Measurements from ENCODE around the gene TRIP12.

TRIP12 gene

DNA sequence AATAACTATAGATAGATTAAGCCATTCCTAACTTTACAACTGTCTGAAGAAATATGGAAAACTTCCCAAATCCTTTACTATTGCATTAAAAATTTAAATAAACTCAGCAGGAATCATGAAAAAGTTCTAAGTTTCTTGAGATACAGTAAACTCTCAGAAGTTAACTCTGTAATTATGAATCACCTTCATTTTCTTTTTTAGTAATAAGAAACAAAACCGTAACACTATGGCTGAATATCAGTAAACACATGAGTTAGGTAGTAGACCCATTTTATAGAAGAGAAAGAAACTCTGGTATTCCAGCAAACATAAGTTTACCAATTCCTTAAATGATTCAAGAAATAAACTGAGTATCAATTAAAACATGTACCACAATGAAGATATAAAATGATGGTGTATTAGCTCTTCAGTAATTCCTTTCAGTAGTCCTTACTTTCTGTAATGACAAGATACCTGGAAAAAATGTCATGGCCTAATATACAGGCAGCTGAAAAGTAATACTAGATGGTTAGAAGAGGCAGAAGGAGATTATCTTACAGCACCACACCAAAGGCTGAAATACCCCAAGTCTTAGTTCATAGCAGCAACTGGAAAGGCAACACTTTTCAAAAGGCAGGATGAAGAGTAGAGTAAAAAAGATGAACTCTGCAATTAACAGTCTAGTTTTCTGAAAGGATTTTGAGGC lies 11.5 kb downstream of the TRIP12 start:
- TF ChIP-seq ARNTL (CRISPR knock-in tag; IDR thresholded peaks at IDR 0.05; ENCODE audit: borderline replicate concordance, low read depth), result no peak
- TF ChIP-seq BACH2 (CRISPR knock-in tag; IDR thresholded peaks at IDR 0.05; ENCODE audit: borderline replicate concordance), result no peak
- TF ChIP-seq, protein P1, sequence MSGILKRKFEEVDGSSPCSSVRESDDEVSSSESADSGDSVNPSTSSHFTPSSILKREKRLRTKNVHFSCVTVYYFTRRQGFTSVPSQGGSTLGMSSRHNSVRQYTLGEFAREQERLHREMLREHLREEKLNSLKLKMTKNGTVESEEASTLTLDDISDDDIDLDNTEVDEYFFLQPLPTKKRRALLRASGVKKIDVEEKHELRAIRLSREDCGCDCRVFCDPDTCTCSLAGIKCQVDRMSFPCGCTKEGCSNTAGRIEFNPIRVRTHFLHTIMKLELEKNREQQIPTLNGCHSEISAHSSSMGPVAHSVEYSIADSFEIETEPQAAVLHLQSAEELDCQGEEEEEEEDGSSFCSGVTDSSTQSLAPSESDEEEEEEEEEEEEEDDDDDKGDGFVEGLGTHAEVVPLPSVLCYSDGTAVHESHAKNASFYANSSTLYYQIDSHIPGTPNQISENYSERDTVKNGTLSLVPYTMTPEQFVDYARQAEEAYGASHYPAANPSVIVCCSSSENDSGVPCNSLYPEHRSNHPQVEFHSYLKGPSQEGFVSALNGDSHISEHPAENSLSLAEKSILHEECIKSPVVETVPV (CRISPR knock-in tag; IDR thresholded peaks at IDR 0.05), result no peak
- no peak for TF ChIP-seq ZNF8 (CRISPR knock-in tag; IDR thresholded peaks at IDR 0.05)
- no peak for TF ChIP-seq OSR1 (CRISPR knock-in tag; IDR thresholded peaks at IDR 0.05)
- TF ChIP-seq ZFP30 (CRISPR knock-in tag; IDR thresholded peaks at IDR 0.05), result no peak
- no peak for TF ChIP-seq ZFP3 (CRISPR knock-in tag; IDR thresholded peaks at IDR 0.05)
- no peak for TF ChIP-seq GLIS3 (CRISPR knock-in tag; IDR thresholded peaks at IDR 0.05)
- no peak for TF ChIP-seq ESRRG (CRISPR knock-in tag; IDR thresholded peaks at IDR 0.05)
- TF ChIP-seq ZC3H10 (CRISPR knock-in tag; IDR thresholded peaks at IDR 0.05), result no peak
- TF ChIP-seq ISL1 (CRISPR knock-in tag; IDR thresholded peaks at IDR 0.05), result no peak
- no peak for TF ChIP-seq SNAI2 (CRISPR knock-in tag; IDR thresholded peaks at IDR 0.05)
- peak; percentile 46 for ATAC-seq

DNA sequence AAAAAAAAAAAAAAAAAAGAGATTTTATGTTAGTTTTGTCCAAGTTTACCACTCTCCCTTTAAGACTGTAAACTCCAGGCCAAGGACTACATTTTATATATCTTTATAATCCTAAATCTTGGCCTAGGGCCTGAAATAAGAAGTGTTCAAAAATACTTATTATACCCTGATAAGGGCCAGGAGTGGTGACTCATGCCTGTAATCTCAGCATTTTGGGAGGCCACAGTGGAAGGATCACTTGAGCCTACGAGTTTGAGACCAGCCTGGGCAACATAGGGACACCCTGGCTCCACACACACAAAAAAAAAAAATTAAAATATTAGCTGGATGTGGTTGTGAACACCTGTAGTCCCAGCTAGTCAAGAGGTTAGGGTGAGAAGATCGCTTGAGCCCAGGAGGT lies 12.7 kb downstream of the TRIP12 start:
- no peak for ATAC-seq
- TF ChIP-seq ISL1 (CRISPR knock-in tag; IDR thresholded peaks at IDR 0.05) (no peak), PPARA (CRISPR knock-in tag; IDR thresholded peaks at IDR 0.05; ENCODE audit: borderline replicate concordance) (no peak), SNAI2 (CRISPR knock-in tag; IDR thresholded peaks at IDR 0.05) (no peak), TOX (CRISPR knock-in tag; IDR thresholded peaks at IDR 0.05; ENCODE audit: borderline replicate concordance) (no peak), ZNF565 (CRISPR knock-in tag; conservative IDR thresholded peaks at IDR 0.05; ENCODE audit: low read depth) (no peak), OSR1 (CRISPR knock-in tag; IDR thresholded peaks at IDR 0.05) (no peak), ZFP3 (CRISPR knock-in tag; IDR thresholded peaks at IDR 0.05) (no peak), RARB (CRISPR knock-in tag; IDR thresholded peaks at IDR 0.05) (no peak), ESRRG (CRISPR knock-in tag; IDR thresholded peaks at IDR 0.05) (no peak), ARNTL (CRISPR knock-in tag; IDR thresholded peaks at IDR 0.05; ENCODE audit: borderline replicate concordance, low read depth) (no peak)
- TF ChIP-seq, protein P2, sequence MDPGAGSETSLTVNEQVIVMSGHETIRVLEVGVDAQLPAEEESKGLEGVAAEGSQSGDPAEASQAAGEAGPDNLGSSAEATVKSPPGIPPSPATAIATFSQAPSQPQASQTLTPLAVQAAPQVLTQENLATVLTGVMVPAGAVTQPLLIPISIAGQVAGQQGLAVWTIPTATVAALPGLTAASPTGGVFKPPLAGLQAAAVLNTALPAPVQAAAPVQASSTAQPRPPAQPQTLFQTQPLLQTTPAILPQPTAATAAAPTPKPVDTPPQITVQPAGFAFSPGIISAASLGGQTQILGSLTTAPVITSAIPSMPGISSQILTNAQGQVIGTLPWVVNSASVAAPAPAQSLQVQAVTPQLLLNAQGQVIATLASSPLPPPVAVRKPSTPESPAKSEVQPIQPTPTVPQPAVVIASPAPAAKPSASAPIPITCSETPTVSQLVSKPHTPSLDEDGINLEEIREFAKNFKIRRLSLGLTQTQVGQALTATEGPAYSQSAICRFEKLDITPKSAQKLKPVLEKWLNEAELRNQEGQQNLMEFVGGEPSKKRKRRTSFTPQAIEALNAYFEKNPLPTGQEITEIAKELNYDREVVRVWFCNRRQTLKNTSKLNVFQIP (CRISPR knock-in tag; IDR thresholded peaks at IDR 0.05; ENCODE audit: borderline replicate concordance, low read depth), result no peak
- TF ChIP-seq, protein P3, sequence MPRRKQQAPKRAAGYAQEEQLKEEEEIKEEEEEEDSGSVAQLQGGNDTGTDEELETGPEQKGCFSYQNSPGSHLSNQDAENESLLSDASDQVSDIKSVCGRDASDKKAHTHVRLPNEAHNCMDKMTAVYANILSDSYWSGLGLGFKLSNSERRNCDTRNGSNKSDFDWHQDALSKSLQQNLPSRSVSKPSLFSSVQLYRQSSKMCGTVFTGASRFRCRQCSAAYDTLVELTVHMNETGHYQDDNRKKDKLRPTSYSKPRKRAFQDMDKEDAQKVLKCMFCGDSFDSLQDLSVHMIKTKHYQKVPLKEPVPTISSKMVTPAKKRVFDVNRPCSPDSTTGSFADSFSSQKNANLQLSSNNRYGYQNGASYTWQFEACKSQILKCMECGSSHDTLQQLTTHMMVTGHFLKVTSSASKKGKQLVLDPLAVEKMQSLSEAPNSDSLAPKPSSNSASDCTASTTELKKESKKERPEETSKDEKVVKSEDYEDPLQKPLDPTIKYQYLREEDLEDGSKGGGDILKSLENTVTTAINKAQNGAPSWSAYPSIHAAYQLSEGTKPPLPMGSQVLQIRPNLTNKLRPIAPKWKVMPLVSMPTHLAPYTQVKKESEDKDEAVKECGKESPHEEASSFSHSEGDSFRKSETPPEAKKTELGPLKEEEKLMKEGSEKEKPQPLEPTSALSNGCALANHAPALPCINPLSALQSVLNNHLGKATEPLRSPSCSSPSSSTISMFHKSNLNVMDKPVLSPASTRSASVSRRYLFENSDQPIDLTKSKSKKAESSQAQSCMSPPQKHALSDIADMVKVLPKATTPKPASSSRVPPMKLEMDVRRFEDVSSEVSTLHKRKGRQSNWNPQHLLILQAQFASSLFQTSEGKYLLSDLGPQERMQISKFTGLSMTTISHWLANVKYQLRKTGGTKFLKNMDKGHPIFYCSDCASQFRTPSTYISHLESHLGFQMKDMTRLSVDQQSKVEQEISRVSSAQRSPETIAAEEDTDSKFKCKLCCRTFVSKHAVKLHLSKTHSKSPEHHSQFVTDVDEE (CRISPR knock-in tag; IDR thresholded peaks at IDR 0.05), result no peak
- TF ChIP-seq, protein P1 (CRISPR knock-in tag; IDR thresholded peaks at IDR 0.05), result no peak
- TF ChIP-seq, protein P4, sequence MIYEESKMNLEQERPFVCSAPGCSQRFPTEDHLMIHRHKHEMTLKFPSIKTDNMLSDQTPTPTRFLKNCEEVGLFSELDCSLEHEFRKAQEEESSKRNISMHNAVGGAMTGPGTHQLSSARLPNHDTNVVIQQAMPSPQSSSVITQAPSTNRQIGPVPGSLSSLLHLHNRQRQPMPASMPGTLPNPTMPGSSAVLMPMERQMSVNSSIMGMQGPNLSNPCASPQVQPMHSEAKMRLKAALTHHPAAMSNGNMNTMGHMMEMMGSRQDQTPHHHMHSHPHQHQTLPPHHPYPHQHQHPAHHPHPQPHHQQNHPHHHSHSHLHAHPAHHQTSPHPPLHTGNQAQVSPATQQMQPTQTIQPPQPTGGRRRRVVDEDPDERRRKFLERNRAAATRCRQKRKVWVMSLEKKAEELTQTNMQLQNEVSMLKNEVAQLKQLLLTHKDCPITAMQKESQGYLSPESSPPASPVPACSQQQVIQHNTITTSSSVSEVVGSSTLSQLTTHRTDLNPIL (CRISPR knock-in tag; IDR thresholded peaks at IDR 0.05; ENCODE audit: low read depth), result no peak

DNA sequence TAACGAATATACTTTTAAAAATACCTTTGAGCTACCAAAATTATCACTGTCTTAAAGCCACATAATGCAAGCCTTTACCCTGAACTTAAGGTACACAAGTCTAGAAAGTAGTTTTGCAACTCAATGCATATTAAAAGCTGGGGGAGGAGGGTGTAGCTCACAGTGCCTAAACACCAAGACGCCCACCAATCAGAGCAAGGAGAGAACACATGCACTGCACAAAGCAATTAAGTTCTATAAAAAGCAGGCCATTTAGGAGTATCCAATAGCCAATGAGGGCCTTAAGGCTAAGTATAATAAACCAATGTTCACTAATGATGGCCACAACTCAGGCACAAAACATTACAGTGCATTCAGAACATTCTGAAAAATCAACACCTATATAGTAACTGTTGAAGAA lies 16.2 kb downstream of the TRIP12 start:
- ATAC-seq, result no peak
- TF ChIP-seq ZNF565 (CRISPR knock-in tag; conservative IDR thresholded peaks at IDR 0.05; ENCODE audit: low read depth) (no peak), ZFP3 (CRISPR knock-in tag; IDR thresholded peaks at IDR 0.05) (no peak), BACH2 (CRISPR knock-in tag; IDR thresholded peaks at IDR 0.05; ENCODE audit: borderline replicate concordance) (no peak), RARB (CRISPR knock-in tag; IDR thresholded peaks at IDR 0.05) (no peak), ZFP30 (CRISPR knock-in tag; IDR thresholded peaks at IDR 0.05) (no peak), CSDC2 (CRISPR knock-in tag; IDR thresholded peaks at IDR 0.05) (no peak), GLIS3 (CRISPR knock-in tag; IDR thresholded peaks at IDR 0.05) (no peak), TOX (CRISPR knock-in tag; IDR thresholded peaks at IDR 0.05; ENCODE audit: borderline replicate concordance) (no peak)

All from SK-N-SH treated with all-trans-retinoic acid at 6 μM for 48 hours (cell line).